ENCODE results near the gene HMCN2.

DNA sequence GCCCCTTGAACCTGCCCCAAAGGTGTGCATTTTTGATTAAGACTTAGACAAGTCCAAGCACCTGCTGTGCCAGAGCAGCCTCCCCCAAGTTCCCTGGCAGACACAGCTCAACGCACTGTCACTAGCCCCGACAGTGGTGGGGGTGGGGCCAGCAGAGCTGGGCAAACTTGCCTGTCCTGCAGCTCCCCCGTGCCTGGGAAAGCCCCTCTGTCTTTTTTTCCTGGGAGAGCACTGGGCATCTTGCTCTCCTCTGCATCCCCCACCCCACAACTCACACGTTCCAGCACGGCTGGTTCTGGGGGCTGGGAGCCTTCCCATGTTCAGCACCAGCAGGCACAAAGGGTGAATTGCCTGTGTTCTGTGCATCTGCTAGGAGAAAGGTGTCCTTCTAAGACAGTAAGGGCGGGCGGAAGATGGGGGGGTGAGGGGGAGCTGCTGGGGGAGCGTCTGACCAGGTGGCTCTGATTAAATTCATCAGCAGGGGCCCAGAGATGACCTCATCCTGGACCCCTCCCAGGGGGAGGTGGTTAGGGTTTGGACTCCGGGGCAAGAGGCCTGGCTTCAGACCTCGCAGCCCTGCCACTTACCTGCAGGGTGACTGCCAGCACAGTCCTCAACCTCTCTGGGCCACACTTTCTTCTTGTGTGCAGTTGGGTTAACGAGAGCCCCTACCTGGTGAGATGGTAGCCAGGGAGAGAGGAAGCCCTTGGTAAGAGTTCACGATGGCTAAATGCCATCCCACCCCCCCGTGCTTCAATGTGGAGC is 23.5 kb downstream of the HMCN2 start:
- TF ChIP-seq, protein P1, sequence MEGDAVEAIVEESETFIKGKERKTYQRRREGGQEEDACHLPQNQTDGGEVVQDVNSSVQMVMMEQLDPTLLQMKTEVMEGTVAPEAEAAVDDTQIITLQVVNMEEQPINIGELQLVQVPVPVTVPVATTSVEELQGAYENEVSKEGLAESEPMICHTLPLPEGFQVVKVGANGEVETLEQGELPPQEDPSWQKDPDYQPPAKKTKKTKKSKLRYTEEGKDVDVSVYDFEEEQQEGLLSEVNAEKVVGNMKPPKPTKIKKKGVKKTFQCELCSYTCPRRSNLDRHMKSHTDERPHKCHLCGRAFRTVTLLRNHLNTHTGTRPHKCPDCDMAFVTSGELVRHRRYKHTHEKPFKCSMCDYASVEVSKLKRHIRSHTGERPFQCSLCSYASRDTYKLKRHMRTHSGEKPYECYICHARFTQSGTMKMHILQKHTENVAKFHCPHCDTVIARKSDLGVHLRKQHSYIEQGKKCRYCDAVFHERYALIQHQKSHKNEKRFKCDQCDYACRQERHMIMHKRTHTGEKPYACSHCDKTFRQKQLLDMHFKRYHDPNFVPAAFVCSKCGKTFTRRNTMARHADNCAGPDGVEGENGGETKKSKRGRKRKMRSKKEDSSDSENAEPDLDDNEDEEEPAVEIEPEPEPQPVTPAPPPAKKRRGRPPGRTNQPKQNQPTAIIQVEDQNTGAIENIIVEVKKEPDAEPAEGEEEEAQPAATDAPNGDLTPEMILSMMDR (IDR thresholded peaks at IDR 0.05; ENCODE audit: low read depth, low read length, missing input control): no peak
- TF ChIP-seq RAD21 (IDR thresholded peaks at IDR 0.05) (no peak), SP1 (IDR thresholded peaks at IDR 0.05) (no peak), YY1 (IDR thresholded peaks at IDR 0.05) (no peak), JUND (IDR thresholded peaks at IDR 0.05) (no peak), TAF1 (conservative IDR thresholded peaks at IDR 0.05) (no peak), HNF4A (conservative IDR thresholded peaks at IDR 0.05) (no peak), RXRA (IDR thresholded peaks at IDR 0.05) (no peak)
- TF ChIP-seq, protein P2, sequence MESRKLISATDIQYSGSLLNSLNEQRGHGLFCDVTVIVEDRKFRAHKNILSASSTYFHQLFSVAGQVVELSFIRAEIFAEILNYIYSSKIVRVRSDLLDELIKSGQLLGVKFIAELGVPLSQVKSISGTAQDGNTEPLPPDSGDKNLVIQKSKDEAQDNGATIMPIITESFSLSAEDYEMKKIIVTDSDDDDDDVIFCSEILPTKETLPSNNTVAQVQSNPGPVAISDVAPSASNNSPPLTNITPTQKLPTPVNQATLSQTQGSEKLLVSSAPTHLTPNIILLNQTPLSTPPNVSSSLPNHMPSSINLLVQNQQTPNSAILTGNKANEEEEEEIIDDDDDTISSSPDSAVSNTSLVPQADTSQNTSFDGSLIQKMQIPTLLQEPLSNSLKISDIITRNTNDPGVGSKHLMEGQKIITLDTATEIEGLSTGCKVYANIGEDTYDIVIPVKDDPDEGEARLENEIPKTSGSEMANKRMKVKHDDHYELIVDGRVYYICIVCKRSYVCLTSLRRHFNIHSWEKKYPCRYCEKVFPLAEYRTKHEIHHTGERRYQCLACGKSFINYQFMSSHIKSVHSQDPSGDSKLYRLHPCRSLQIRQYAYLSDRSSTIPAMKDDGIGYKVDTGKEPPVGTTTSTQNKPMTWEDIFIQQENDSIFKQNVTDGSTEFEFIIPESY (IDR thresholded peaks at IDR 0.05): no peak
- TF ChIP-seq, protein P3, sequence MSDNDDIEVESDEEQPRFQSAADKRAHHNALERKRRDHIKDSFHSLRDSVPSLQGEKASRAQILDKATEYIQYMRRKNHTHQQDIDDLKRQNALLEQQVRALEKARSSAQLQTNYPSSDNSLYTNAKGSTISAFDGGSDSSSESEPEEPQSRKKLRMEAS (IDR thresholded peaks at IDR 0.05): no peak
- TF ChIP-seq, protein P4, sequence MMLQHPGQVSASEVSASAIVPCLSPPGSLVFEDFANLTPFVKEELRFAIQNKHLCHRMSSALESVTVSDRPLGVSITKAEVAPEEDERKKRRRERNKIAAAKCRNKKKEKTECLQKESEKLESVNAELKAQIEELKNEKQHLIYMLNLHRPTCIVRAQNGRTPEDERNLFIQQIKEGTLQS (IDR thresholded peaks at IDR 0.05): no peak
- TF ChIP-seq, protein P5, sequence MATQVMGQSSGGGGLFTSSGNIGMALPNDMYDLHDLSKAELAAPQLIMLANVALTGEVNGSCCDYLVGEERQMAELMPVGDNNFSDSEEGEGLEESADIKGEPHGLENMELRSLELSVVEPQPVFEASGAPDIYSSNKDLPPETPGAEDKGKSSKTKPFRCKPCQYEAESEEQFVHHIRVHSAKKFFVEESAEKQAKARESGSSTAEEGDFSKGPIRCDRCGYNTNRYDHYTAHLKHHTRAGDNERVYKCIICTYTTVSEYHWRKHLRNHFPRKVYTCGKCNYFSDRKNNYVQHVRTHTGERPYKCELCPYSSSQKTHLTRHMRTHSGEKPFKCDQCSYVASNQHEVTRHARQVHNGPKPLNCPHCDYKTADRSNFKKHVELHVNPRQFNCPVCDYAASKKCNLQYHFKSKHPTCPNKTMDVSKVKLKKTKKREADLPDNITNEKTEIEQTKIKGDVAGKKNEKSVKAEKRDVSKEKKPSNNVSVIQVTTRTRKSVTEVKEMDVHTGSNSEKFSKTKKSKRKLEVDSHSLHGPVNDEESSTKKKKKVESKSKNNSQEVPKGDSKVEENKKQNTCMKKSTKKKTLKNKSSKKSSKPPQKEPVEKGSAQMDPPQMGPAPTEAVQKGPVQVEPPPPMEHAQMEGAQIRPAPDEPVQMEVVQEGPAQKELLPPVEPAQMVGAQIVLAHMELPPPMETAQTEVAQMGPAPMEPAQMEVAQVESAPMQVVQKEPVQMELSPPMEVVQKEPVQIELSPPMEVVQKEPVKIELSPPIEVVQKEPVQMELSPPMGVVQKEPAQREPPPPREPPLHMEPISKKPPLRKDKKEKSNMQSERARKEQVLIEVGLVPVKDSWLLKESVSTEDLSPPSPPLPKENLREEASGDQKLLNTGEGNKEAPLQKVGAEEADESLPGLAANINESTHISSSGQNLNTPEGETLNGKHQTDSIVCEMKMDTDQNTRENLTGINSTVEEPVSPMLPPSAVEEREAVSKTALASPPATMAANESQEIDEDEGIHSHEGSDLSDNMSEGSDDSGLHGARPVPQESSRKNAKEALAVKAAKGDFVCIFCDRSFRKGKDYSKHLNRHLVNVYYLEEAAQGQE (IDR thresholded peaks at IDR 0.05): no peak

Measured in liver (tissue), 3 donors.